A549 (cell line): ENCODE measurements around the gene HLA-DQA1. TPM values are rescaled to one million over a fixed set of nuclear protein-coding genes. Genes with fewer than 3 reads are reported as not detected.

Experiments used
- ATAC-seq, 2 experiments: fragments of 200-7000 bp in 1 of 2; fragments of >200 bp in 1 of 2; cut with Nextera tagmentation in 1 of 2; cut with Tn5 transposase in 1 of 2; 3 replicates each; pipeline versions ENCODE4 v1.8.0 to v1.9.1; 2018 to 2020; ENCODE audit warnings: mild to moderate bottlenecking in 1 of 2, moderate library complexity in 1 of 2
- CTCF ChIA-PET: fragments of 300-600 bp; sonication (Branson Sonifier 250); formaldehyde crosslinking; extraction: SDS; loops from one replicate; lab custom pipeline; 2021; ENCODE audit warnings: antibody characterized with exemption, inconsistent platforms; lab: Yijun Ruan, JAX
- POLR2A ChIA-PET: fragments of 350-600 bp; formaldehyde crosslinking; extraction: SDS; loops from one replicate; lab custom pipeline; 2021; ENCODE audit warnings: antibody characterized with exemption, inconsistent platforms; lab: Yijun Ruan, JAX
- DNase-seq, 2 experiments: peaks; one replicate each; pipeline versions ENCODE4 v3.0.0 to v3.0.0-alpha.2; 2011 to 2016; ENCODE audit warnings: low read depth in 1 of 2, low spot score in 1 of 2
- FAIRE-seq: peaks from 2 replicates; lab custom pipeline; 2011; peaks lifted over from hg19 to GRCh38; lab: Jason Lieb, UNC
- H3K27ac ChIP-seq, 2 experiments: fragments of >200 bp; sonication (Bioruptor Twin); formaldehyde crosslinking; 3 replicates each; pipeline ENCODE4 v1.5.1; 2016 to 2017
- H3K4me1 ChIP-seq: fragments of >200 bp; sonication (Bioruptor Twin); formaldehyde crosslinking; 3 replicates; pipeline ENCODE4 v1.6.1; 2016
- H3K4me2 ChIP-seq: fragments of >200 bp; sonication (Bioruptor Twin); formaldehyde crosslinking; 3 replicates; pipeline ENCODE4 v1.6.1; 2016
- H3K4me3 ChIP-seq: fragments of >200 bp; sonication (Bioruptor Twin); formaldehyde crosslinking; 3 replicates; pipeline ENCODE4 v1.5.1; 2016
- H3K9me3 ChIP-seq: fragments of >200 bp; sonication (Bioruptor Twin); formaldehyde crosslinking; 3 replicates; pipeline ENCODE4 v1.6.1; 2016
- ATOH8 ChIP-seq: fragments of 250-450 bp; sonication (Bioruptor Pico); IDR thresholded peaks from 2 replicates; pipeline ENCODE4 v1.5.0; 2020; ENCODE audit warnings: low read depth, mild to moderate bottlenecking, moderate library complexity
- CBX2 ChIP-seq: fragments of 200-600 bp; sonication (generic); IDR thresholded peaks from 2 replicates; pipeline ENCODE4 v1.6.1; 2016; ENCODE audit warnings: low read depth, mild to moderate bottlenecking, borderline replicate concordance
- CBX8 ChIP-seq: fragments of 200-600 bp; sonication (generic); IDR thresholded peaks from 2 replicates; pipeline ENCODE4 v1.6.1; 2016
- CHD2 ChIP-seq: fragments of 150-350 bp; IDR thresholded peaks from 2 replicates; pipeline ENCODE4 v1.6.1; 2014; ENCODE audit warnings: low read length; ENCODE audit not compliant: partially characterized antibody
- CHD4 ChIP-seq: fragments of 200-600 bp; sonication (generic); IDR thresholded peaks from 2 replicates; pipeline ENCODE4 v1.6.1; 2016; ENCODE audit warnings: antibody characterized with exemption, mild to moderate bottlenecking, borderline replicate concordance
- E2F6 ChIP-seq: IDR thresholded peaks from 2 replicates; pipeline ENCODE4 v1.6.1; 2012; ENCODE audit warnings: low read depth, borderline replicate concordance
- EHF ChIP-seq: fragments of 250-450 bp; sonication (Bioruptor Pico); IDR thresholded peaks from 2 replicates; pipeline ENCODE4 v1.5.0; 2020; ENCODE audit warnings: mild to moderate bottlenecking
- EHMT2 ChIP-seq: fragments of 200-600 bp; sonication (generic); IDR thresholded peaks from 2 replicates; pipeline ENCODE4 v1.6.1; 2016; ENCODE audit warnings: antibody characterized with exemption, low read depth, mild to moderate bottlenecking, moderate library complexity
- ESRRA ChIP-seq: fragments of 150-350 bp; IDR thresholded peaks from 2 replicates; pipeline ENCODE4 v1.6.1; 2014; ENCODE audit warnings: mild to moderate bottlenecking, low read length, borderline replicate concordance
- FOSB ChIP-seq: fragments of 250-450 bp; sonication (Bioruptor Pico); IDR thresholded peaks from 2 replicates; pipeline ENCODE4 v1.5.0; 2020; ENCODE audit warnings: mild to moderate bottlenecking, moderate library complexity
- FOXS1 ChIP-seq: fragments of 250-450 bp; sonication (Bioruptor Pico); IDR thresholded peaks from 2 replicates; pipeline ENCODE4 v1.5.0; 2020; ENCODE audit warnings: mild to moderate bottlenecking, moderate library complexity
- HDAC2 ChIP-seq: fragments of 200-600 bp; sonication (generic); IDR thresholded peaks from 2 replicates; pipeline ENCODE4 v1.6.1; 2016
- HMGXB4 ChIP-seq: fragments of 250-450 bp; sonication (Bioruptor Pico); IDR thresholded peaks from 2 replicates; pipeline ENCODE4 v1.5.0; 2021; ENCODE audit warnings: mild to moderate bottlenecking, moderate library complexity, borderline replicate concordance
- HOXB5 ChIP-seq: fragments of 250-450 bp; sonication (Bioruptor Pico); IDR thresholded peaks from 2 replicates; pipeline ENCODE4 v1.5.0; 2020; ENCODE audit warnings: mild to moderate bottlenecking, moderate library complexity
- JUNB ChIP-seq: fragments of >200 bp; sonication (Bioruptor Twin); formaldehyde crosslinking; IDR thresholded peaks from 2 replicates; pipeline ENCODE4 v1.6.1; 2016
- KDM1A ChIP-seq: fragments of 200-600 bp; sonication (generic); IDR thresholded peaks from 2 replicates; pipeline ENCODE4 v1.6.1; 2016; ENCODE audit warnings: low read depth, mild to moderate bottlenecking
- KDM5A ChIP-seq: fragments of 200-600 bp; sonication (generic); IDR thresholded peaks from 2 replicates; pipeline ENCODE4 v1.6.1; 2016; ENCODE audit warnings: antibody characterized with exemption, mild to moderate bottlenecking
- MAFK ChIP-seq: fragments of 450-650 bp; IDR thresholded peaks from 2 replicates; pipeline ENCODE4 v1.6.1; 2014; ENCODE audit not compliant: partially characterized antibody
- MAZ ChIP-seq: fragments of 150-350 bp; IDR thresholded peaks from 2 replicates; pipeline ENCODE4 v1.6.1; 2014; ENCODE audit warnings: antibody characterized with exemption, low read depth, low read length, borderline replicate concordance
- NFE2L2 ChIP-seq: fragments of 150-350 bp; conservative IDR thresholded peaks from 2 replicates; pipeline ENCODE4 v1.6.1; 2014; ENCODE audit warnings: low read length
- NR3C1 ChIP-seq: fragments of >200 bp; sonication (Bioruptor Twin); formaldehyde crosslinking; IDR thresholded peaks from 3 replicates; pipeline ENCODE4 v1.6.1; 2017
- RARB ChIP-seq: fragments of 250-450 bp; sonication (Bioruptor Pico); IDR thresholded peaks from 2 replicates; pipeline ENCODE4 v1.8.0; 2021; ENCODE audit warnings: mild to moderate bottlenecking, moderate library complexity
- RFX5 ChIP-seq: fragments of 450-650 bp; IDR thresholded peaks from 2 replicates; pipeline ENCODE4 v1.7.1; 2014; ENCODE audit warnings: antibody characterized with exemption, mild to moderate bottlenecking, moderate library complexity
- SREBF2 ChIP-seq: fragments of 450-650 bp; IDR thresholded peaks from 2 replicates; pipeline ENCODE4 v1.6.1; 2014; ENCODE audit warnings: mild to moderate bottlenecking, moderate library complexity
- USF2 ChIP-seq: fragments of 450-650 bp; IDR thresholded peaks from 2 replicates; pipeline ENCODE4 v1.6.1; 2014; ENCODE audit warnings: antibody characterized with exemption
- ZNF302 ChIP-seq: fragments of 250-450 bp; sonication (Bioruptor Pico); IDR thresholded peaks from 2 replicates; pipeline ENCODE4 v1.9.0; 2021; ENCODE audit warnings: inconsistent platforms, mild to moderate bottlenecking, moderate library complexity
- ZSCAN20 ChIP-seq: fragments of 250-450 bp; sonication (Bioruptor Pico); IDR thresholded peaks from 2 replicates; pipeline ENCODE4 v1.8.0; 2022; ENCODE audit warnings: mild to moderate bottlenecking, moderate library complexity
- WGBS: methylation state at CpG from one replicate; pipeline ENCODE4 v1.1.6; 2017; ENCODE audit errors: missing lambda C conversion rate; 5-methylcytosine and 5-hydroxymethylcytosine counted together
- polyA plus RNA-seq, 4 experiments: library from polyadenylated mRNA; depleted of rRNA in 3 of 4; stranded (reverse); fragments of >200 nt; fragmentation: RNase III in 1 of 4; extraction: RNeasy Plus Mini Kit Qiagen cat#74134 plus additional on column Dnase treatment in 1 of 4; gene quantifications; 2 replicates in 3 of 4; 3 replicates in 1 of 4; pipeline ENCODE4 v1.2.3, GENCODE V29; 2011 to 2017

Gene HLA-DQA1
- polyA plus RNA-seq, 2 of the 4 experiments (the other 2 are of a cell fraction), result not detected

GRCh38 chr6:32602383-32602782, 34.8 kb upstream of the HLA-DQA1 start:
- CTCF ChIA-PET, result no interaction called here
- Histone ChIP-seq H3K4me1 (no peaks in the 10 kb centered on the region), H3K4me3 (no peak overlapping the region), H3K4me2 (no peak overlapping the region), H3K27ac (no peak overlapping the region), H3K9me3 (no peaks in the 10 kb centered on the region)
- DNase-seq, result no peak
- no peak for ATAC-seq
- FAIRE-seq, result no peak
- POLR2A ChIA-PET, result no interaction called here
- TF ChIP-seq EHMT2, result no peak
- no peak for TF ChIP-seq RARB (CRISPR knock-in tag)
- TF ChIP-seq CHD2, result no peak
- TF ChIP-seq ATOH8 (CRISPR knock-in tag), result no peak
- WGBS, result 31% methylated on average over 3 of the region's 3 CpGs

- Histone ChIP-seq H3K27ac (no peak overlapping the region), H3K4me3 (no peak overlapping the region), H3K4me1 (no peaks in the 10 kb centered on the region), H3K4me2 (no peak overlapping the region), H3K9me3 (no peaks in the 10 kb centered on the region)
- FAIRE-seq (no peak), ATAC-seq (no peak), DNase-seq (no peak)
- 63% methylated on average over 3 of the region's 5 CpGs for WGBS
- ChIA-PET POLR2A (no interaction called here), CTCF (no interaction called here)
- TF ChIP-seq FOSB (CRISPR knock-in tag) (no peak), HOXB5 (CRISPR knock-in tag) (no peak), KDM1A (no peak), FOXS1 (CRISPR knock-in tag) (no peak), KDM5A (no peak), NFE2L2 (no peak)
These were observed 34.0 kb upstream of the HLA-DQA1 start for GRCh38 chr6:32603222-32603621.

- no peak overlapping the region for H3K4me2 ChIP-seq
- FAIRE-seq, result no peak
- TF ChIP-seq SREBF2 (no peak), MAZ (no peak), USF2 (no peak), CBX8 (no peak), ZNF302 (CRISPR knock-in tag) (no peak), MAFK (no peak), E2F6 (no peak), ESRRA (no peak)
- DNase-seq, result no peak
- no peak overlapping the region for H3K4me3 ChIP-seq
- no peaks in the 10 kb centered on the region for H3K9me3 ChIP-seq
- no peak for ATAC-seq
- CTCF ChIA-PET, result no interaction called here
- no peaks in the 10 kb centered on the region for H3K4me1 ChIP-seq
- POLR2A ChIA-PET, result no interaction called here
- H3K27ac ChIP-seq, result no peak overlapping the region
- 0% methylated on average over 3 of the region's 3 CpGs for WGBS
These were observed 33.3 kb upstream of the HLA-DQA1 start for GRCh38 chr6:32603888-32604287.

GRCh38 chr6:32604434-32604877, 32.8 kb upstream of the HLA-DQA1 start:
- Histone ChIP-seq H3K4me2 (no peak overlapping the region), H3K4me3 (no peak overlapping the region), H3K27ac (no peak overlapping the region), H3K9me3 (no peaks in the 10 kb centered on the region), H3K4me1 (no peaks in the 10 kb centered on the region)
- no peak for TF ChIP-seq NFE2L2
- TF ChIP-seq HDAC2, result no peak
- no peak for TF ChIP-seq FOXS1 (CRISPR knock-in tag)
- TF ChIP-seq HMGXB4 (CRISPR knock-in tag), result no peak
- TF ChIP-seq NR3C1, result no peak
- no peak for TF ChIP-seq EHF
- no peak for TF ChIP-seq ZSCAN20 (CRISPR knock-in tag)
- no peak for TF ChIP-seq CBX8
- TF ChIP-seq ATOH8 (CRISPR knock-in tag), result no peak
- TF ChIP-seq CHD4, result no peak
- no peak for TF ChIP-seq RFX5
- no peak for TF ChIP-seq JUNB
- TF ChIP-seq E2F6, result no peak
- no peak for TF ChIP-seq SREBF2
- no peak for TF ChIP-seq KDM1A
- no peak for TF ChIP-seq CBX2
- DNase-seq (no peak), FAIRE-seq (no peak), ATAC-seq (no peak)
- 0% methylated on average over 3 of the region's 3 CpGs for WGBS
- CTCF ChIA-PET, result no interaction called here
- POLR2A ChIA-PET, result no interaction called here
